T47D (cell line): ENCODE data around the gene MFNG.
A peak's percentile ranks its signal among the peaks of the same experiment; 100 is the strongest.

Experiments used
- DNase-seq, 2 experiments: peaks; one replicate each; pipeline versions ENCODE4 v3.0.0 to v3.0.0-alpha.2; 2011 to 2012; ENCODE audit warnings: low read depth in 1 of 2, low spot score in 1 of 2
- JUND ChIP-seq: IDR thresholded peaks from 2 replicates; pipeline ENCODE4 v1.6.1; 2012; ENCODE audit warnings: low read depth
- in situ Hi-C: cut with HindIII; loops from 2 replicates; pipeline ENCODE4 v1.10.0; 2016; ENCODE audit warnings: low sequenced_read_pairs, low pct_unique_long_range_greater_than_20kb

The MFNG gene

DNA sequence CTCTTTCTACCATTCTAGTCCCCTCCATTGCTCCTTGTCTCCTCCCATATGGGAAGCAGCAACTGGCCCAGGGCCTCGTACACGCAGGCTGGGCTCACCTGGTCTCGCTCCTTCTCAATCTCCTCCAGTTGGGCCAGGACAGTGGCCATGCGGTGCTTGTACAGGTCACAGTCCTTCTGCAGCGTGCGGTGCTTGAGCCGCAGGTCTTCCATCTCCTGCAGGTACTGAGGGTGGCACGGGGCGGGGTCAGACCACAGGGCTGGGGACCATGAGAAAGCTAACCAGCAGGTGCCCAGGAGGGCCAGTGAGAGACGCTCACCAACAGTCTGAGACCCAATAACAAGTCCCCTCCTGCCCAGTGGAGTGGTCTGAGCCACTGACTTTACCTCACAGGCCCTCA is 21.5 kb upstream of the MFNG start:
- in situ Hi-C loops: no loop called here
- no peak for TF ChIP-seq JUND
- no peak for DNase-seq

DNA sequence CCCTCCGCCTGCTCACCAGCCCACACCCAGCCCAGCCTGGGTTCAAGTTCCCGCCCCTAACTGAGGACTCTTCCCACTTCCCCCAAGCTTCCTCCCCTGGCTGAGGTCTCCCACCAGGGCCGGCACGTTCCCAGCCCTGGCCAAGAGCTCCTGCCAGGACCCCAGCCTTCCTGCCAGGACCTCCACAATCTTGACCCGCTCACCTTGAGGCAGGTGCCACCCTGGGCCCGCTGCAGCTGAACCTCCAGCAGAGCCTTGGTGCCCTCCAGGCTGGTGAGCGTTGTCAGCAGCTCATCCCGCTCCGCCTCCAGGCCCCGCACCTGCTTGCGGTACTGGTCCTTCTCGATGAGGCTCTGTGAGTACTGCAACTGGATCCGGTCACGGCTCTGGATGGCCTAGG is 19.8 kb upstream of the MFNG start:
- no peak for TF ChIP-seq JUND
- DNase-seq: no peak
- in situ Hi-C loops: no loop called here

DNA sequence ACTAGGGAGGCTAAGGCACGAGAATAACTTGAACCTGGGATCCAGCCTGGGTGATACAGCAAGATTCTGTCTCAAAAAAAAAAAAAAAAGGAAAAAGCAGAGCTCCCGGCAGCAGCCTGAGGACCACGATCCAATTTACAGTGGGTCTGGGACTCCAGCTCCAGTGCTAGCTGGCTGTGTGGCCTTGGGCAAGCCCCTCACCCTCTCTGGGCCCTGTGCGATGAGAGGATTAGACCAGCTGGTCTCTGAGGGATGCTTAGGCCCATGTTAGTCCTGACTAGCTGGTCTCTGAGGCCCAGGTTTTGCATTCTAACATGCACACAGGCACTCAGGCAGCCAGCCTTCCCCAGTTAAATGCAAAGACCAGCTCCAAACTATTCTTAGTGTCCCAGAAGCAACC is 19.4 kb upstream of the MFNG start:
- in situ Hi-C loops: no loop called here
- no peak for DNase-seq
- TF ChIP-seq JUND: no peak

DNA sequence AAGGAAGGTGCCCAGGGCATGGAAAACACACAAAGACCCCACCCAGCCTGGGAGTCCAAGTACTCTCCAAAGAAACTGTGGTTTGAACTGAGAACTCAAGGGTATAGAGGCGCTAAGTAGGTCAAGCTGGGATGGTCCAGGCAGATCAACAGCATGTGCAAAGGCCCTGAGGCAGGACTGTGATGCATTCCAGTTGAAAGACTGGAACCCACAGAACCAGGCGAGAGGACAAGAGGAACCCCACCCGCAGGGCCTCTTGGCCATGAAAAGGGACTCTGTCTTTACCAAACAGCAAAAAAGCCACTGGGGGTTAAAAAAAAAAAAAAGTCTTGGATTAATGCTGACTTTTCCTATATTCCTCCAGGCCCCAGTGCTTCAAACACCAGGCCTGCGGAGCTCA is 18.8 kb upstream of the MFNG start:
- TF ChIP-seq JUND: no peak
- no peak for DNase-seq
- in situ Hi-C loops: no loop called here

DNA sequence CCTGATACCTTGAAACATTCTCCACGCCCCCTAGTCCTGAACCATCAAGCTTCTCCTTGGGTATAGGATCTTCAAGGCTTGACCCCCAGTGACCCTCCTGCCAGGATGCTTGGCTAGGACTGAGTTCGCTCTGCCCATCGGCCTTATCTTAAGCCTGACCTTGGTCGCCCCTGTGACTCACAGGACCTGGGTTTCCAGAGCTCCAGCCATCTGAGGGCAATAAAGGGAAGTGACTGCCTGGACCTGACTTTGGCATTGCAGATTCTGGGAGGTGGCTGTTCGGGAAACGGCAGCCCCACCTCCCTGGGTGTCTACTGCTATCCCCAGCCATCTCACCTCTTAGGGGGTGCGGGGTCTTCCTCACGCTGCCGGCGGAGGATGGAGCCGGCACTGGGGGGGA is 17.7 kb upstream of the MFNG start:
- TF ChIP-seq JUND: no peak
- DNase-seq: no peak
- in situ Hi-C loops: no loop called here

DNA sequence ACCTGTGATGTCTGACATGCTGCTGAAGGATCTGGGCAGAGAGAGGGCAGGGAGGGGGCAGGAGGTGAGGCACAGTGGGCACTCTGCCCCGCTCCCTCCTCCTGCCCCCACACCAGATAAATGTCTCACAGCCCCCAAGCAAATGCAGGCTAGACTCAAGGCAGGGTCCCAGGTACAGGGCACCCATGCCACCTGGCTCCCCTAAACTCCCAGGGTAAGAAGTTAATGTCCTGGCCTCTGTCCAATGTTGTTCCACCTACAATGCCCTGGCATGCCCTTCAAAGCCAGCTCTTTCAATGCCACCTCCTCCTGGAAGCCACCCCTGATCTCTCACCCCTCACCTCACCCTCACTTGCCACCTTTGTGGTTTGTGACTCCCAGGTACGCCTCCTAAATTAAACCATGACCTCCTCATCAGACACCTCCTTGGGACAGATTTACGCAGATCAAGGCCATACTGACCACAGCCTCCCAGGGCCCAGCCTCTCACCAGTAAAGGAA is 17.0 kb upstream of the MFNG start:
- TF ChIP-seq JUND: no peak
- DNase-seq: no peak
- in situ Hi-C loops: no loop called here

DNA sequence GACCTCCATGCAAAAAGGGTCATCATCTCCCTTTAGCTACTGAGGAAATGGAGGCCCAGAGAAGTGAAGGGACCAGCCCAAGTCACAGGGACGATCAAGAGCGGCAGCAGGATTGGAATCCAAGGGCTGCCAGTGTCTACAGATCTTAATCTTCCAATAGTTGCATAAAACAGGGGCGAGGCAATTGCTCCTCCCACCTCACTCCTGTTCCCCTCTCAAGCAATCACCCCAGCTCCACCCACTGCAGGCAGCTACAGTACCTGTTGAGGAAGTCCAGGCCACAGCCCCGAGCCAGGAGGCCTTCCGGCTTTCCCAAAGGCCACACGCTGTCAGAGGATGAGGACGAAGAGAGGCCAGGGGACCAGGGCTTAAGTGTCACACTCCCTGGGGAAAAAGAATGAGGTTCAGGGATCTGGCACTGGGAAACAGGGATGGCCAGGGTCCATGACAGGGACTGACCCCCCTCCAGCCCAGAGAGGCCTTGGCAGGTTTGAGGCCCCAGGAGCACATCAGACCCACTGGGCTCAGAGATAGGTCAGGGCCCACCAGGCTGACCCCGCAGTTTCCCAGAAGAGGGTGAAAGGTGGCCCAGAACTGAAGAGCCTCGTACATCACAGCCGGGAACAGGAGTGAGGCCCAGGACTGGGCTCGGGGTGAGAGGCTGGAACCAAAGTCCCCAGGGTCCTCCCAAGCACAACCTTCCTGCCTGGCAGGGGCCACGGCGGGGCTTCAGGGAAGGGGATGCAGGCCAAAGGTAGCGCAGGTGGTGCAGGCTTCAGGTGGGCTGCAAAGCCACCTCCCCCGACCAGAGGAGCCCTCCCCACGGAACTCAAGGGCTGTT is 16.4 kb upstream of the MFNG start:
- no peak for TF ChIP-seq JUND
- in situ Hi-C loops: no loop called here
- DNase-seq: peak; percentile 79 to 89

DNA sequence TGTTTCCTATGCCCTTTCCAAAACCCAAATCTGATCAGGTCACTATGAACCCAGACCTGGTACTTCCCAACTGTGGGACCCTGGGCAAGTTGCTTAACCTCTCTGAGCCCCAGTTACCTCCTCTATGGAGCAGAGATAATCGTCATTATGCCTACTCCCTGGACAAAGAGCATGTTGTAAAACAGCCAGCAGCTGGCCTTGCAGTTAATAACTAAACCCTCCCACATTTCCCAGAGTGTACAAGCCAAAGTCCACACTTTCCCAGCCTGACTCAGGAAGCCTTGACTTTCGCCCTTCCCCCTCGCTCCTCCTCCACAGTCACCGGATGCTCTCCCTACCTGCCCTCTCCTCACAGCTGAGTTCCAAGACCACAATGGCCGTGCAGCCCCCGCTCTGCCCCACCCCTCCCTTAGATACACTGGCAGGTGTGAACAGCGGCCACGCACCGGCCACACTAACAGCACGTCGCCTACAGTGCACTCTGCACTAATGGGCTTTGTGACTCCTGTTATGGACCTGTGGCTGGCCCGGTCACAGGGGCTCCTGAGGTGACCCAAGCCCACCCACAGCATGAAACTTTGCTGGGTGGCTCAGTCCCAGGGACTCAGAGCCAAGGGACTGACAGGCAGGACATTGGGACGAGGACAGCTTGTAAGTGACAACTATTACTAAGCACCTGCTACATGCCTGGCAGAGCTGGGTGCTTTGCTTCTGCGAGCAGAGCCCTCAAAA is 15.6 kb upstream of the MFNG start:
- peak; percentile 35 to 85 for DNase-seq
- in situ Hi-C loops: no loop called here
- TF ChIP-seq JUND: no peak

DNA sequence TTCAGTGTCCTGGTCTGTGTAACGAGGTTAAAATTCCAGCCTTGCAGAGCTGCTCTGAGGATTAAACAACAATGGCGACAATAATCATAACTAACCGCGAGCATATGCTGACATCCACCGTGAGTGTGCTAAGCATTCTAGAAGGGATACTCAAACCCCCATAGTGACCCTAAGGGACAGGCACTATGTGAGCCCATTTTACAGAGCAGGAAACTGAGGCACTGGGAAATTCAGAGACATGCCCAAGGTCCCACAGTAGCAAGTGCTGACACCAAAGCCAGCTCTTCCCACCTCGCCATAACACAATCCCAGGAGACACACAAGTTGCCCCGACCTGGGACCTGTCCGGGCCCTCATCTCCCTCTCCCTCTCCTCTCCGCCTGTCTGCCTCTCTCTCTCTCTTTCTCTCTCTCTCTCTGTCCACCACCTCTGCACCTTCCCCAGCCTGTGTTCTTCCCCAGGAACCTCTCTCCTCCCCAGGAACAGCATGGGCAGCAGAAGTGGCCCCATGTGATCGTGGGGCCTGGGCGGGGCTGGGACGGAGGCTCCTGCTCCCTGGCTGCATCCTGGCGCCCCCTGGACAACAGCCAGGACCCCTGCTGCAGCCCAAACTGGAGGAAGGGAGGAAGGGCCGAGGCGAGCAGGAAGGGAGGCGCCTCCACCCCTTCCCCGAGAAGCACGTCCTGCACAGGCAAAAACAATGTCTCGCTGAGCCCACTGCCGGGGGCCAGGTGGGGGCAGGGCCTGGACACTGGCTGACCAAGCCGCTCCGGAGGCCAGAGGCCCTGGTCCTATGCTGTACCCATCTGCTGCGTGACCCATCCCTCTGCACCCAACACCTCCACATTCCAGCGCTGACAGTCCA is 14.8 kb upstream of the MFNG start:
- DNase-seq: no peak
- no peak for TF ChIP-seq JUND

DNA sequence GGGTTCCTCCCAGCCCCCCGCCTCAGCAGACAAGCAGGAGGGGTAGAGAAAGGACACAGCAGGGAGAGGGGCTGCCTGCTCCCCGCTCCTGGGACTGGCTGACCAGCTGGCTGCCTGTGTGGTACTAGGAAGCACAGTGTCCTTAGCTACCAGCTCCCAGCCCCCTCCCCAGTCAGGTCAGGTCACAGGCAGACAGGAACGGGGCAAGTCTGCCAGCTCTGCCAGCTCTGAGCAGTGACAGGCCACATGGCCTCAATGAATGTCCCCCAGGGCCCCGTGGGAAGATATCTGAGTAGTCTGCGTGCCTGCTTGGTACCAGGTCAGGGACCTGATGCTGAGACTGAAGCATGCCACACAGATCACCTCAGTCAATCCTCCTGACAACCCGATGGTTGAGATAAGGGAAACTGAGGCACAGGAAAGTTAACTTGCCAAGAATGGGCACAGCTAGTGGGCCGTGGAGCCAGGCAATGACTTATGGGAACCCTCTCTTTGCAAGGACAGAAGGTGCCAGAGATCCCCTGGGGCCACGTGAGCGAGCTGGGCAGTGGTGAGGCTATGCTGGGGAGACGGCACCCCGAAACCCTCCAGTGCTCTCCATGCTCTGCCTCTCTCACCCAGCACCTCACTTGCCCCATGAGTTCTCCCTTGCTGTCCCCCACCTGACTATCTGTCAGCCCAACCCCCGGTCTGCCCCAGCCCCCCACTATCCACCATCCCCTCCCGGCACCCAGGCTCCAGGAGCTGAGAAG is 13.8 kb upstream of the MFNG start:
- DNase-seq: no peak
- no peak for TF ChIP-seq JUND
- in situ Hi-C loops: no loop called here

More for the DNA sequence above, 14.8 kb upstream of the MFNG start:
- in situ Hi-C loops: no loop called here

DNA sequence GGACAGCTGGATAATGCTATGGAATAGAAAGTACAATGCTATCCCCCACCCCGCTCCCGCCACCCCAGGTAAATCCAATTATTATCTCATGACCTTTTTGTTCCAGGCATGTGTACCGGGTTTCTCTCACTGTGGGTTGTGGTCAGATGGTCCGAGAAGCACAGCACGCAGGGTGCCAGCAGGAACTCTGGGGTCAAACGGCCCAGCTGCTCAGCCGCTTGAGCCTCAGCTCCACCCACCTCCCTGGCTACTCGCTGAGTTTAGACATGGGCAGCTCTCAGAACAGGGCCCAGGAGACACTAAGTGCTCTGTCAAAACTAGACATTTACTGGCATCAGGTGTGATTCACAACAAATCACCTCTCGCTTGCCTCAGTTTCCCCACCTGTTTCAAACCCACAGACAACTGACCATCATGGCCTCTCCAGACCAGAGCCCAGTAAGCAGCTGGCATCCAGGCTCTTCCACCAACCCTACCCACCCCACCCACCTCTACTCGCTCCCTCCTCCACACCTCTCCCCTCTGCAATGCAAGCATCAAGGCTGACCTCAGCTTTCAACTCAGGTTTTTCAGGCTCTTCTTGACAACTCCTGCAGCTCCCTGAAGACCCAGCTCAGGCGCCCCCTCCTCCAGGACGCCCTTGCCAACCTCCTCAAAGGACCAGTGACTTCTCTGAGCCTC is 13.0 kb upstream of the MFNG start:
- TF ChIP-seq JUND: no peak
- DNase-seq: no peak
- in situ Hi-C loops: no loop called here

DNA sequence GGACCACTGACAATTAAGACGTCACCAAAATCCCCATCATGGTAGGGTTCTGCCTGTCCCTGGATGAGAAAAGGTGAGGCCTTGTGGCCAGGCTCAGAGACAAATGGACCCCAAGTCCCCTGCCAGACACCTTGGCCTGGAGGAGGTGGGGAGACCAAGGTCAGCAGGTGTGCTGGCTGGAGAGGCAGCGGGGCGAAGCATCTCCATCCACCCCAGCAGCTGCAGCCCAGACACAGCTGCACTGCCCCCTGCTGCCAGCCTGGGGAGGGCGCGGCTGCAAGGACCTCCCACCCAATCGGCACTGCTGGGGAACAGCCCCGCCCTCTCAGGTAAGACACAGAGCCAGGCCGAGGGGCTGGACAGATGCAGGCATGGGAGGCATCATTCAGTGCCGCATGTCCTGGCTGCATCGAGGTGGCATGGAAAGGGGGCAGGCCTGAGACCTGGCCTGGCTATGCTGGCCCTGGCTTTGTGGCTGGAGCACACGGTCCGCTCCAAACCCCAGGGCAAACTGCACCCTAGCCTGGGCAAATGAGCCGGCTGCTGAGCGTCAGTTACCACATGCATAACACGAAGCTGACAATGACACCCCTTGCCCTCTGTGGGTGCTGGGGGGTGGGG is 12.2 kb upstream of the MFNG start:
- no peak for TF ChIP-seq JUND
- in situ Hi-C loops: no loop called here
- DNase-seq: no peak
